SK-N-SH treated with all-trans-retinoic acid at 6 μM for 48 hours (cell line): Measurements from ENCODE around the gene CNGA4.

Experiments used
- ARNTL ChIP-seq: fragments of 450-650 bp; formaldehyde crosslinking; IDR thresholded peaks from 2 replicates; pipeline ENCODE4 v1.5.0; 2020; ENCODE audit warnings: low read depth, mild to moderate bottlenecking, moderate library complexity, borderline replicate concordance
- CREB5 ChIP-seq: fragments of 250-450 bp; sonication (Bioruptor Pico); IDR thresholded peaks from 2 replicates; pipeline ENCODE4 v1.5.1; 2020; ENCODE audit warnings: low read depth, mild to moderate bottlenecking, moderate library complexity
- CSRNP3 ChIP-seq: fragments of 250-450 bp; sonication (Bioruptor Pico); IDR thresholded peaks from 2 replicates; pipeline ENCODE4 v1.5.1; 2021; ENCODE audit warnings: mild to moderate bottlenecking, moderate library complexity
- ESRRG ChIP-seq: fragments of 250-450 bp; sonication (Bioruptor Pico); IDR thresholded peaks from 2 replicates; pipeline ENCODE4 v1.6.1; 2021; ENCODE audit warnings: mild to moderate bottlenecking
- GLIS3 ChIP-seq: fragments of 250-450 bp; sonication (Bioruptor Pico); IDR thresholded peaks from 2 replicates; pipeline ENCODE4 v1.5.0; 2020; ENCODE audit warnings: mild to moderate bottlenecking, moderate library complexity
- PATZ1 ChIP-seq: fragments of 250-450 bp; sonication (Bioruptor Pico); IDR thresholded peaks from 2 replicates; pipeline ENCODE4 v1.8.0; 2020; ENCODE audit warnings: mild to moderate bottlenecking, moderate library complexity, borderline replicate concordance
- RARB ChIP-seq: fragments of 250-450 bp; sonication (Bioruptor Pico); IDR thresholded peaks from 2 replicates; pipeline ENCODE4 v1.8.0; 2021; ENCODE audit warnings: mild to moderate bottlenecking, moderate library complexity
- SNAI2 ChIP-seq: fragments of 250-450 bp; sonication (Bioruptor Pico); IDR thresholded peaks from 2 replicates; pipeline ENCODE4 v1.5.0; 2020; ENCODE audit warnings: mild to moderate bottlenecking, moderate library complexity
- TCF4 ChIP-seq: fragments of 250-450 bp; sonication (Bioruptor Pico); IDR thresholded peaks from 2 replicates; pipeline ENCODE4 v1.8.0; 2021; ENCODE audit warnings: mild to moderate bottlenecking, moderate library complexity, borderline replicate concordance
- TOX ChIP-seq: fragments of 250-450 bp; sonication (Bioruptor Pico); IDR thresholded peaks from 2 replicates; pipeline ENCODE4 v1.8.0; 2021; ENCODE audit warnings: mild to moderate bottlenecking, moderate library complexity, borderline replicate concordance
- TSHZ2 ChIP-seq: fragments of 250-450 bp; sonication (Bioruptor Pico); IDR thresholded peaks from 2 replicates; pipeline ENCODE4 v1.5.0; 2020; ENCODE audit warnings: mild to moderate bottlenecking, moderate library complexity
- ZFP3 ChIP-seq: fragments of 250-450 bp; sonication (Bioruptor Pico); IDR thresholded peaks from 2 replicates; pipeline ENCODE4 v1.5.0; 2020; ENCODE audit warnings: mild to moderate bottlenecking, moderate library complexity
- ZFP30 ChIP-seq: fragments of 450-650 bp; formaldehyde crosslinking; IDR thresholded peaks from 2 replicates; pipeline ENCODE4 v1.5.0; 2022; ENCODE audit warnings: mild to moderate bottlenecking, moderate library complexity
- ZNF565 ChIP-seq: fragments of 450-650 bp; formaldehyde crosslinking; conservative IDR thresholded peaks from 2 replicates; pipeline ENCODE4 v1.5.0; 2020; ENCODE audit warnings: low read depth, mild to moderate bottlenecking, moderate library complexity

GRCh38 chr11:6238902-6239301 is at the start of gene CNGA4:
- TF ChIP-seq ZFP3 (CRISPR knock-in tag) (no peak), TSHZ2 (CRISPR knock-in tag) (no peak), CREB5 (no peak), PATZ1 (no peak), RARB (no peak), ARNTL (CRISPR knock-in tag) (no peak), ESRRG (CRISPR knock-in tag) (no peak), ZFP30 (CRISPR knock-in tag) (no peak), TOX (no peak), CSRNP3 (CRISPR knock-in tag) (no peak), SNAI2 (CRISPR knock-in tag) (no peak), ZNF565 (CRISPR knock-in tag) (no peak), GLIS3 (CRISPR knock-in tag) (no peak), TCF4 (no peak)
